SK-N-SH treated with all-trans-retinoic acid at 6 μM for 48 hours (cell line): ENCODE measurements around the gene SAPCD2.

ENCODE experiments used
- ARNTL ChIP-seq: fragments of 450-650 bp; formaldehyde crosslinking; IDR thresholded peaks from 2 replicates; pipeline ENCODE4 v1.5.0; 2020; ENCODE audit warnings: low read depth, mild to moderate bottlenecking, moderate library complexity, borderline replicate concordance
- BACH2 ChIP-seq: fragments of 250-450 bp; sonication (Bioruptor Pico); IDR thresholded peaks from 2 replicates; pipeline ENCODE4 v1.9.0; 2021; ENCODE audit warnings: mild to moderate bottlenecking, borderline replicate concordance
- CSDC2 ChIP-seq: fragments of 250-450 bp; sonication (Bioruptor Pico); IDR thresholded peaks from 2 replicates; pipeline ENCODE4 v1.5.0; 2020; ENCODE audit warnings: mild to moderate bottlenecking, moderate library complexity
- PPARA ChIP-seq: fragments of 250-450 bp; sonication (Bioruptor Pico); IDR thresholded peaks from 2 replicates; pipeline ENCODE4 v1.5.0; 2020; ENCODE audit warnings: mild to moderate bottlenecking, borderline replicate concordance
- RARB ChIP-seq: fragments of 250-450 bp; sonication (Bioruptor Pico); IDR thresholded peaks from 2 replicates; pipeline ENCODE4 v1.8.0; 2021; ENCODE audit warnings: mild to moderate bottlenecking, moderate library complexity
- TOX ChIP-seq: fragments of 250-450 bp; sonication (Bioruptor Pico); IDR thresholded peaks from 2 replicates; pipeline ENCODE4 v1.8.0; 2021; ENCODE audit warnings: mild to moderate bottlenecking, moderate library complexity, borderline replicate concordance
- ZFP3 ChIP-seq: fragments of 250-450 bp; sonication (Bioruptor Pico); IDR thresholded peaks from 2 replicates; pipeline ENCODE4 v1.5.0; 2020; ENCODE audit warnings: mild to moderate bottlenecking, moderate library complexity
- ZFP30 ChIP-seq: fragments of 450-650 bp; formaldehyde crosslinking; IDR thresholded peaks from 2 replicates; pipeline ENCODE4 v1.5.0; 2022; ENCODE audit warnings: mild to moderate bottlenecking, moderate library complexity
- ZNF565 ChIP-seq: fragments of 450-650 bp; formaldehyde crosslinking; conservative IDR thresholded peaks from 2 replicates; pipeline ENCODE4 v1.5.0; 2020; ENCODE audit warnings: low read depth, mild to moderate bottlenecking, moderate library complexity
- ZNF70 ChIP-seq: fragments of 450-650 bp; formaldehyde crosslinking; IDR thresholded peaks from 2 replicates; pipeline ENCODE4 v1.5.0; 2020; ENCODE audit warnings: mild to moderate bottlenecking, moderate library complexity
- TF ChIP-seq, protein P1 (sequence below): fragments of 250-450 bp; sonication (Bioruptor Pico); IDR thresholded peaks from 2 replicates; pipeline ENCODE4 v1.5.1; 2021; ENCODE audit warnings: mild to moderate bottlenecking, moderate library complexity
- TF ChIP-seq, protein P2 (sequence below): fragments of 250-450 bp; sonication (Bioruptor Pico); IDR thresholded peaks from 2 replicates; pipeline ENCODE4 v1.5.0; 2020; ENCODE audit warnings: mild to moderate bottlenecking, moderate library complexity
- TF ChIP-seq, protein P3 (sequence below): fragments of 250-450 bp; sonication (Bioruptor Pico); IDR thresholded peaks from 2 replicates; pipeline ENCODE4 v1.8.0; 2020; ENCODE audit warnings: mild to moderate bottlenecking, moderate library complexity, borderline replicate concordance
- TF ChIP-seq, protein P4 (sequence below): fragments of 250-450 bp; sonication (Bioruptor Pico); IDR thresholded peaks from 2 replicates; pipeline ENCODE4 v1.8.0; 2021; ENCODE audit warnings: low read depth, mild to moderate bottlenecking, moderate library complexity, borderline replicate concordance

DNA sequence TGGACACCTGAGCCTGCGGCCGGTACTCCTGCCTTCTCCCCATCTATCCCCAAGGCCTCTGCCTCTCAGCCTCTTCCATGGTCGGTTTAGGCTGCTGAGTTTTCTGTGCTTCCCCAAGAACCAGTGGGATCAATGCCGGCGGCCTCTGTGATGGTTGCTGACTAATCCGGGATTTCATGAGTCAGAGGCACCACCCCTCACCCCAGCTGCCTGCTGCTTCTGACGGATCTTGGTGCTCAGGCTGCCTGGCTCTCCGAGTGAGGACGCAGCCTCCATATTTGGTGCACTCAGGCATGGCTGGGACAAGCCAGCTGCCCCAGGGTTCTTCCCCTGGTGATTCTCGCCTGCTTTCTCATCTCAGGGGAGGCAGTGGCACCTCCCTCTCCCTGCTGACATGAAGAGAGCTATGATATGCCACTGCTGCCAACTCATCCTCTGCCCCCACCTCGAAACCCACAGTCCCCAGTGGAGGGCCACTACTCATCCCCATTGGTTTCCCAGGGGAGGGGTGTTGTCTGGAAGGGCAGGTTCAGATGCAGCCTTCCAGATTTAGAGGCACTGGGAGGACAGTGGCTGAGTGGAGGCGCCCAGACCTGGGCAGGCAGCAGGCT is 13.1 kb upstream of the SAPCD2 start:
- TF ChIP-seq, protein P1, sequence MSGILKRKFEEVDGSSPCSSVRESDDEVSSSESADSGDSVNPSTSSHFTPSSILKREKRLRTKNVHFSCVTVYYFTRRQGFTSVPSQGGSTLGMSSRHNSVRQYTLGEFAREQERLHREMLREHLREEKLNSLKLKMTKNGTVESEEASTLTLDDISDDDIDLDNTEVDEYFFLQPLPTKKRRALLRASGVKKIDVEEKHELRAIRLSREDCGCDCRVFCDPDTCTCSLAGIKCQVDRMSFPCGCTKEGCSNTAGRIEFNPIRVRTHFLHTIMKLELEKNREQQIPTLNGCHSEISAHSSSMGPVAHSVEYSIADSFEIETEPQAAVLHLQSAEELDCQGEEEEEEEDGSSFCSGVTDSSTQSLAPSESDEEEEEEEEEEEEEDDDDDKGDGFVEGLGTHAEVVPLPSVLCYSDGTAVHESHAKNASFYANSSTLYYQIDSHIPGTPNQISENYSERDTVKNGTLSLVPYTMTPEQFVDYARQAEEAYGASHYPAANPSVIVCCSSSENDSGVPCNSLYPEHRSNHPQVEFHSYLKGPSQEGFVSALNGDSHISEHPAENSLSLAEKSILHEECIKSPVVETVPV (CRISPR knock-in tag), result no peak
- TF ChIP-seq ZFP30 (CRISPR knock-in tag) (no peak), ZNF70 (CRISPR knock-in tag) (no peak), BACH2 (CRISPR knock-in tag) (no peak), ARNTL (CRISPR knock-in tag) (no peak), ZNF565 (no peak), PPARA (no peak), TOX (CRISPR knock-in tag) (no peak), RARB (CRISPR knock-in tag) (no peak), CSDC2 (CRISPR knock-in tag) (no peak), ZFP3 (no peak)
- TF ChIP-seq, protein P2, sequence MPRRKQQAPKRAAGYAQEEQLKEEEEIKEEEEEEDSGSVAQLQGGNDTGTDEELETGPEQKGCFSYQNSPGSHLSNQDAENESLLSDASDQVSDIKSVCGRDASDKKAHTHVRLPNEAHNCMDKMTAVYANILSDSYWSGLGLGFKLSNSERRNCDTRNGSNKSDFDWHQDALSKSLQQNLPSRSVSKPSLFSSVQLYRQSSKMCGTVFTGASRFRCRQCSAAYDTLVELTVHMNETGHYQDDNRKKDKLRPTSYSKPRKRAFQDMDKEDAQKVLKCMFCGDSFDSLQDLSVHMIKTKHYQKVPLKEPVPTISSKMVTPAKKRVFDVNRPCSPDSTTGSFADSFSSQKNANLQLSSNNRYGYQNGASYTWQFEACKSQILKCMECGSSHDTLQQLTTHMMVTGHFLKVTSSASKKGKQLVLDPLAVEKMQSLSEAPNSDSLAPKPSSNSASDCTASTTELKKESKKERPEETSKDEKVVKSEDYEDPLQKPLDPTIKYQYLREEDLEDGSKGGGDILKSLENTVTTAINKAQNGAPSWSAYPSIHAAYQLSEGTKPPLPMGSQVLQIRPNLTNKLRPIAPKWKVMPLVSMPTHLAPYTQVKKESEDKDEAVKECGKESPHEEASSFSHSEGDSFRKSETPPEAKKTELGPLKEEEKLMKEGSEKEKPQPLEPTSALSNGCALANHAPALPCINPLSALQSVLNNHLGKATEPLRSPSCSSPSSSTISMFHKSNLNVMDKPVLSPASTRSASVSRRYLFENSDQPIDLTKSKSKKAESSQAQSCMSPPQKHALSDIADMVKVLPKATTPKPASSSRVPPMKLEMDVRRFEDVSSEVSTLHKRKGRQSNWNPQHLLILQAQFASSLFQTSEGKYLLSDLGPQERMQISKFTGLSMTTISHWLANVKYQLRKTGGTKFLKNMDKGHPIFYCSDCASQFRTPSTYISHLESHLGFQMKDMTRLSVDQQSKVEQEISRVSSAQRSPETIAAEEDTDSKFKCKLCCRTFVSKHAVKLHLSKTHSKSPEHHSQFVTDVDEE (CRISPR knock-in tag), result no peak
- TF ChIP-seq, protein P3, sequence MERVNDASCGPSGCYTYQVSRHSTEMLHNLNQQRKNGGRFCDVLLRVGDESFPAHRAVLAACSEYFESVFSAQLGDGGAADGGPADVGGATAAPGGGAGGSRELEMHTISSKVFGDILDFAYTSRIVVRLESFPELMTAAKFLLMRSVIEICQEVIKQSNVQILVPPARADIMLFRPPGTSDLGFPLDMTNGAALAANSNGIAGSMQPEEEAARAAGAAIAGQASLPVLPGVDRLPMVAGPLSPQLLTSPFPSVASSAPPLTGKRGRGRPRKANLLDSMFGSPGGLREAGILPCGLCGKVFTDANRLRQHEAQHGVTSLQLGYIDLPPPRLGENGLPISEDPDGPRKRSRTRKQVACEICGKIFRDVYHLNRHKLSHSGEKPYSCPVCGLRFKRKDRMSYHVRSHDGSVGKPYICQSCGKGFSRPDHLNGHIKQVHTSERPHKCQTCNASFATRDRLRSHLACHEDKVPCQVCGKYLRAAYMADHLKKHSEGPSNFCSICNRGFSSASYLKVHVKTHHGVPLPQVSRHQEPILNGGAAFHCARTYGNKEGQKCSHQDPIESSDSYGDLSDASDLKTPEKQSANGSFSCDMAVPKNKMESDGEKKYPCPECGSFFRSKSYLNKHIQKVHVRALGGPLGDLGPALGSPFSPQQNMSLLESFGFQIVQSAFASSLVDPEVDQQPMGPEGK, result no peak
- TF ChIP-seq, protein P4, sequence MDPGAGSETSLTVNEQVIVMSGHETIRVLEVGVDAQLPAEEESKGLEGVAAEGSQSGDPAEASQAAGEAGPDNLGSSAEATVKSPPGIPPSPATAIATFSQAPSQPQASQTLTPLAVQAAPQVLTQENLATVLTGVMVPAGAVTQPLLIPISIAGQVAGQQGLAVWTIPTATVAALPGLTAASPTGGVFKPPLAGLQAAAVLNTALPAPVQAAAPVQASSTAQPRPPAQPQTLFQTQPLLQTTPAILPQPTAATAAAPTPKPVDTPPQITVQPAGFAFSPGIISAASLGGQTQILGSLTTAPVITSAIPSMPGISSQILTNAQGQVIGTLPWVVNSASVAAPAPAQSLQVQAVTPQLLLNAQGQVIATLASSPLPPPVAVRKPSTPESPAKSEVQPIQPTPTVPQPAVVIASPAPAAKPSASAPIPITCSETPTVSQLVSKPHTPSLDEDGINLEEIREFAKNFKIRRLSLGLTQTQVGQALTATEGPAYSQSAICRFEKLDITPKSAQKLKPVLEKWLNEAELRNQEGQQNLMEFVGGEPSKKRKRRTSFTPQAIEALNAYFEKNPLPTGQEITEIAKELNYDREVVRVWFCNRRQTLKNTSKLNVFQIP (CRISPR knock-in tag), result no peak
